H1 (cell line): ENCODE data around the gene DCUN1D2. TPM values are rescaled to one million over a fixed set of nuclear protein-coding genes. Genes with fewer than 3 reads are reported as not detected.

Experiments
- CBX5 ChIP-seq: fragments of 300-800, 300-1000 bp; sonication (generic); IDR thresholded peaks from 2 replicates; pipeline ENCODE4 v1.7.1; 2016; ENCODE audit warnings: antibody characterized with exemption, low read length, low read depth
- CHD1 ChIP-seq: IDR thresholded peaks from 2 replicates; pipeline ENCODE4 v1.6.1; 2012; ENCODE audit warnings: low read depth, low read length, improper control_type of control experiment
- EP300 ChIP-seq, 2 experiments: IDR thresholded peaks; 1 replicate in 1 of 2; 2 replicates in 1 of 2; pipeline ENCODE4 v1.6.1; 2011 to 2012; ENCODE audit warnings: low read depth in 2 of 2, low read length in 2 of 2, mild to moderate bottlenecking in 2 of 2, borderline replicate concordance in 1 of 2, inconsistent platforms in 1 of 2, moderate library complexity in 1 of 2
- PHF8 ChIP-seq: fragments of 200-600 bp; sonication (generic); conservative IDR thresholded peaks from 2 replicates; pipeline ENCODE4 v1.7.1; 2012; ENCODE audit warnings: low read depth, mild to moderate bottlenecking, inconsistent platforms, low read length, moderate library complexity
- POLR2AphosphoS5 ChIP-seq: IDR thresholded peaks from 2 replicates; pipeline ENCODE4 v1.6.1; 2011; ENCODE audit warnings: low read depth, low read length
- RFX5 ChIP-seq: IDR thresholded peaks from 2 replicates; pipeline ENCODE4 v1.6.1; 2011; ENCODE audit warnings: low read depth, low read length, improper control_type of control experiment, borderline replicate concordance
- SIRT6 ChIP-seq: IDR thresholded peaks from one replicate; pipeline ENCODE4 v1.7.1; 2012; ENCODE audit warnings: low read length, inconsistent platforms
- polyA plus RNA-seq, 7 experiments: library from polyadenylated mRNA; depleted of rRNA in 3 of 7; stranded (reverse) in 5 of 7; unstranded in 2 of 7; fragments of >200 nt in 5 of 7; fragments of 200-250 nt in 2 of 7; gene quantifications; 1 replicate in 5 of 7; 2 replicates in 1 of 7; 4 replicates in 1 of 7; pipeline versions ENCODE4 v1.2.1 to v1.2.3, GENCODE V29; 2011 to 2013; ENCODE audit warnings: missing spikeins in 2 of 7, mixed read lengths in 2 of 7
- total RNA-seq: library from RNA; stranded (reverse); fragmentation: NEBNext Ultra II Directional; extraction: Animal tissue kit (Norgen Biotek cat#: 25700); gene quantifications from 2 replicates; pipeline ENCODE4 v1.2.1, GENCODE V29; 2021
- TF ChIP-seq, protein P1 (sequence below): fragments of 300-600 bp; sonication (generic); IDR thresholded peaks from 2 replicates; pipeline ENCODE4 v1.7.1; 2012; ENCODE audit warnings: low read length, moderate library complexity, mild to moderate bottlenecking, inconsistent platforms; ENCODE audit not compliant: insufficient replicate concordance
- TF ChIP-seq, protein P2 (sequence below): IDR thresholded peaks from 2 replicates; pipeline ENCODE4 v1.6.1; 2012; ENCODE audit warnings: low read length, inconsistent platforms

DCUN1D2 gene
- total and polyA plus RNA-seq, 2 of the 8 experiments (the other 6 are each of a cell fraction or from before 2014, with no cell fraction given), result 19.5 to 35.3 TPM

DNA sequence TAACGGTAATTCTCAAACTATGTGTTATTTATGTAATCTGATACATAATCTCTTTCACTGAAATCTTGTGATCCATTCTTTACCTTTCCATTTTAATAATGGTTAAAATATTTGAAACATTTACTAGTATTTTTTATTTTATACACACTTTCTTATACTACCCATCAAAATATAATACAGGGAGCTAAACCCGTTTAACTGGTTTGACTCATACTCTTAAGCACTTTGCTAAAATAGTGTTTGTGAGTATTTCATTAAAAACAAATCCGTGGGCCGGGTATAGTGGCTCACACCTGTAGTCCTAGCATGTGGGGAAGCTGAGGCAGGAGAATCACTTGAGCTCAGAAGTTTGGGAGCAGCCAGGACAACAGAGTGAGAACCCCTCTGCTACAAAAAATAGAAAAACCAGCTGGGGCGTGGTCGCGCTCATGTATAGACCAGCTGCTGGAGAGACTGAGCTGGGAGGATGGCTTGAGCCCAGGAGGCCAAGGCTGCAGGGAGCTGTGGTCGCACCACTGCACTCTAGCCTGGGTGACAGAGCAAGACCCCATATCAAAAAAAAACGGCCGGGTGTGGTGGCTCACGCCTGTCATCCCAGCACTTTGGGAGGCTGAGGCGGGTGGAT is 43.8 kb upstream of the DCUN1D2 start (continued):
- TF ChIP-seq, protein P1, sequence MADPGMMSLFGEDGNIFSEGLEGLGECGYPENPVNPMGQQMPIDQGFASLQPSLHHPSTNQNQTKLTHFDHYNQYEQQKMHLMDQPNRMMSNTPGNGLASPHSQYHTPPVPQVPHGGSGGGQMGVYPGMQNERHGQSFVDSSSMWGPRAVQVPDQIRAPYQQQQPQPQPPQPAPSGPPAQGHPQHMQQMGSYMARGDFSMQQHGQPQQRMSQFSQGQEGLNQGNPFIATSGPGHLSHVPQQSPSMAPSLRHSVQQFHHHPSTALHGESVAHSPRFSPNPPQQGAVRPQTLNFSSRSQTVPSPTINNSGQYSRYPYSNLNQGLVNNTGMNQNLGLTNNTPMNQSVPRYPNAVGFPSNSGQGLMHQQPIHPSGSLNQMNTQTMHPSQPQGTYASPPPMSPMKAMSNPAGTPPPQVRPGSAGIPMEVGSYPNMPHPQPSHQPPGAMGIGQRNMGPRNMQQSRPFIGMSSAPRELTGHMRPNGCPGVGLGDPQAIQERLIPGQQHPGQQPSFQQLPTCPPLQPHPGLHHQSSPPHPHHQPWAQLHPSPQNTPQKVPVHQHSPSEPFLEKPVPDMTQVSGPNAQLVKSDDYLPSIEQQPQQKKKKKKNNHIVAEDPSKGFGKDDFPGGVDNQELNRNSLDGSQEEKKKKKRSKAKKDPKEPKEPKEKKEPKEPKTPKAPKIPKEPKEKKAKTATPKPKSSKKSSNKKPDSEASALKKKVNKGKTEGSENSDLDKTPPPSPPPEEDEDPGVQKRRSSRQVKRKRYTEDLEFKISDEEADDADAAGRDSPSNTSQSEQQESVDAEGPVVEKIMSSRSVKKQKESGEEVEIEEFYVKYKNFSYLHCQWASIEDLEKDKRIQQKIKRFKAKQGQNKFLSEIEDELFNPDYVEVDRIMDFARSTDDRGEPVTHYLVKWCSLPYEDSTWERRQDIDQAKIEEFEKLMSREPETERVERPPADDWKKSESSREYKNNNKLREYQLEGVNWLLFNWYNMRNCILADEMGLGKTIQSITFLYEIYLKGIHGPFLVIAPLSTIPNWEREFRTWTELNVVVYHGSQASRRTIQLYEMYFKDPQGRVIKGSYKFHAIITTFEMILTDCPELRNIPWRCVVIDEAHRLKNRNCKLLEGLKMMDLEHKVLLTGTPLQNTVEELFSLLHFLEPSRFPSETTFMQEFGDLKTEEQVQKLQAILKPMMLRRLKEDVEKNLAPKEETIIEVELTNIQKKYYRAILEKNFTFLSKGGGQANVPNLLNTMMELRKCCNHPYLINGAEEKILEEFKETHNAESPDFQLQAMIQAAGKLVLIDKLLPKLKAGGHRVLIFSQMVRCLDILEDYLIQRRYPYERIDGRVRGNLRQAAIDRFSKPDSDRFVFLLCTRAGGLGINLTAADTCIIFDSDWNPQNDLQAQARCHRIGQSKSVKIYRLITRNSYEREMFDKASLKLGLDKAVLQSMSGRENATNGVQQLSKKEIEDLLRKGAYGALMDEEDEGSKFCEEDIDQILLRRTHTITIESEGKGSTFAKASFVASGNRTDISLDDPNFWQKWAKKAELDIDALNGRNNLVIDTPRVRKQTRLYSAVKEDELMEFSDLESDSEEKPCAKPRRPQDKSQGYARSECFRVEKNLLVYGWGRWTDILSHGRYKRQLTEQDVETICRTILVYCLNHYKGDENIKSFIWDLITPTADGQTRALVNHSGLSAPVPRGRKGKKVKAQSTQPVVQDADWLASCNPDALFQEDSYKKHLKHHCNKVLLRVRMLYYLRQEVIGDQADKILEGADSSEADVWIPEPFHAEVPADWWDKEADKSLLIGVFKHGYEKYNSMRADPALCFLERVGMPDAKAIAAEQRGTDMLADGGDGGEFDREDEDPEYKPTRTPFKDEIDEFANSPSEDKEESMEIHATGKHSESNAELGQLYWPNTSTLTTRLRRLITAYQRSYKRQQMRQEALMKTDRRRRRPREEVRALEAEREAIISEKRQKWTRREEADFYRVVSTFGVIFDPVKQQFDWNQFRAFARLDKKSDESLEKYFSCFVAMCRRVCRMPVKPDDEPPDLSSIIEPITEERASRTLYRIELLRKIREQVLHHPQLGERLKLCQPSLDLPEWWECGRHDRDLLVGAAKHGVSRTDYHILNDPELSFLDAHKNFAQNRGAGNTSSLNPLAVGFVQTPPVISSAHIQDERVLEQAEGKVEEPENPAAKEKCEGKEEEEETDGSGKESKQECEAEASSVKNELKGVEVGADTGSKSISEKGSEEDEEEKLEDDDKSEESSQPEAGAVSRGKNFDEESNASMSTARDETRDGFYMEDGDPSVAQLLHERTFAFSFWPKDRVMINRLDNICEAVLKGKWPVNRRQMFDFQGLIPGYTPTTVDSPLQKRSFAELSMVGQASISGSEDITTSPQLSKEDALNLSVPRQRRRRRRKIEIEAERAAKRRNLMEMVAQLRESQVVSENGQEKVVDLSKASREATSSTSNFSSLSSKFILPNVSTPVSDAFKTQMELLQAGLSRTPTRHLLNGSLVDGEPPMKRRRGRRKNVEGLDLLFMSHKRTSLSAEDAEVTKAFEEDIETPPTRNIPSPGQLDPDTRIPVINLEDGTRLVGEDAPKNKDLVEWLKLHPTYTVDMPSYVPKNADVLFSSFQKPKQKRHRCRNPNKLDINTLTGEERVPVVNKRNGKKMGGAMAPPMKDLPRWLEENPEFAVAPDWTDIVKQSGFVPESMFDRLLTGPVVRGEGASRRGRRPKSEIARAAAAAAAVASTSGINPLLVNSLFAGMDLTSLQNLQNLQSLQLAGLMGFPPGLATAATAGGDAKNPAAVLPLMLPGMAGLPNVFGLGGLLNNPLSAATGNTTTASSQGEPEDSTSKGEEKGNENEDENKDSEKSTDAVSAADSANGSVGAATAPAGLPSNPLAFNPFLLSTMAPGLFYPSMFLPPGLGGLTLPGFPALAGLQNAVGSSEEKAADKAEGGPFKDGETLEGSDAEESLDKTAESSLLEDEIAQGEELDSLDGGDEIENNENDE, result no peak
- TF ChIP-seq RFX5 (no peak), POLR2AphosphoS5 (no peak), EP300 (IDR thresholded peaks at IDR 0.05; ENCODE audit: borderline replicate concordance in 1 of 2, low read depth in 2 of 2, low read length in 2 of 2) (no peak), SIRT6 (no peak), CBX5 (no peak), CHD1 (no peak), PHF8 (no peak)
- TF ChIP-seq, protein P2, sequence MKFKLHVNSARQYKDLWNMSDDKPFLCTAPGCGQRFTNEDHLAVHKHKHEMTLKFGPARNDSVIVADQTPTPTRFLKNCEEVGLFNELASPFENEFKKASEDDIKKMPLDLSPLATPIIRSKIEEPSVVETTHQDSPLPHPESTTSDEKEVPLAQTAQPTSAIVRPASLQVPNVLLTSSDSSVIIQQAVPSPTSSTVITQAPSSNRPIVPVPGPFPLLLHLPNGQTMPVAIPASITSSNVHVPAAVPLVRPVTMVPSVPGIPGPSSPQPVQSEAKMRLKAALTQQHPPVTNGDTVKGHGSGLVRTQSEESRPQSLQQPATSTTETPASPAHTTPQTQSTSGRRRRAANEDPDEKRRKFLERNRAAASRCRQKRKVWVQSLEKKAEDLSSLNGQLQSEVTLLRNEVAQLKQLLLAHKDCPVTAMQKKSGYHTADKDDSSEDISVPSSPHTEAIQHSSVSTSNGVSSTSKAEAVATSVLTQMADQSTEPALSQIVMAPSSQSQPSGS, result no peak
